ENCODE data around the gene PLK2. TPM values are rescaled to one million over a fixed set of nuclear protein-coding genes. Genes with fewer than 3 reads are reported as not detected.

Gene PLK2
- total RNA-seq, 1 experiment from 2014 or later, result 137 TPM

DNA sequence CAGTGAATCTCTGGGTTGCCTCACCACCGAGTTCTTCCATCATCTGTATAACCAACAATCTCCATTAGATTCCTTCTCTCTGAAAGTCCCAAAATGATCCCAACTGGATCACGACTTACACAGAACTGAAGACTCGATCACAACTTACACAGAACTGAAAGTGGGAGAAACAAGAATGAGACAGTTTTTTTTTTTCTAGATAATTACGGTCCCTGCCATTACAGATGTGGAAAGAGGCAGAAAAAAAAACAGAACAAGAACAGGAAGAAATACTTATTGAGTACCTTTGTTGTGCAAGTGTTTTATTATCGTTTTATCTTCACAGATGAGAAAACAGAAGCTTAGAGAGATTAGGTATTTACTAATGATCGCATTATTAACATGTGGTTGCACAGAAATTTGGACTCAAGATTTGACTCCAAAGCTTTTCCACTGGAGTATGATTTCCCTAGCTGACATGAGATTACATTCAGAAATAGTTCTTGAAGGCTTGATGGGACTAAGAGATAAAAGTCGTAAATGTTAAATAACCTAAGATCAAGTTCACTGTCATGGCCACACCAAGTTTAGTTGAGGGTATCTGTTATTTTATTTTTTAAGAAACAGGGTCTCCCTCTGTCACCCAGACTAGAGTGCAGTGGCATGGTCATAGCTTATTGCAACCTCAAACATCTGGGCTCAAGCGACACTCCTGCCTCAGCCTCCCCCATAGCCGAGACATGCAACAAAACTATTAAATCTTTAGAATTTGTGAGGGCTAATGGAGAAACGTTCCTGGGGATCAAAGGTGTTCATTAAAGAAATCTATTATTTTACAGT, 8.9 kb downstream of the PLK2 start:
- no peak for DNase-seq (ENCODE audit: low read depth)

DNA sequence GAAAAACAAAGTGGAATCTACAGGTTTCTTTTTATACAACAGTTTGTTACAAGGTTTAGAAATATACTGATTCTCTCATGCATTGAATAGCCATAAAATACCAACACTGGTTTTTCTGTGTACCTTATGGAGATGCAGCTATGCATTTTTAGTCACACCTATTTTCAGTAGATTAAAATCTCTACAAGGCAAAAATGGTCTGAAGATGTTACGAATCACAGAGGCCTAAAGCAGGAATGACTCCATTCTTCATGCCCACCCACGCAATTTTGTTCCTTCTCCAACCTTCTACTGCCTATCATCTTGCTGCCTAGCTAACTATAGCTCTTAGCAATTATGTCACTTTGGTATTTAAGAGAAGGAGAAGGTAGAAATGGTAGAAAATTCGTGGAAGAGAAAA, 9.9 kb downstream of the PLK2 start:
- DNase-seq (ENCODE audit: low read depth), result no peak

DNA sequence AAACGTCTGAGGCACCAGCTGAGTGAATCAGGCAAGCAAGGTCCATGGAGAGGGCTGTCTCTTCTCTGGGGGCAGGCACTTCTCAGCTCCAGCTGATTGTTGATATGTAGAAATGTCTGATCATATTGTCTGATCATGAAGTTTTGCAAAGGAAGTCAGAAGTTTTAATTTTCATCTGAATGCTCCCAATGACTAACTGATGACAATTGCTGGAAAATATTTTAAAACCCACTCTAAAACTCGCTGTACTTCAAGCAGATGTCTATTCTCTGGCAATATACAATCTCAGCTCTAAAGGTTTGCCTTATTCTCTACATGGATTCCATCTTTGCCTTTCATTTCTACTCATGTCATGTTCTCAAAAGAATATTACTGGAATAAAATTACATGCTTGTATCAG, 12.7 kb downstream of the PLK2 start:
- DNase-seq (ENCODE audit: low read depth), result no peak

- no peak for DNase-seq (ENCODE audit: low read depth)
Observed at GRCh38 chr5:58446024-58446423, 13.9 kb downstream of the PLK2 start.

DNA sequence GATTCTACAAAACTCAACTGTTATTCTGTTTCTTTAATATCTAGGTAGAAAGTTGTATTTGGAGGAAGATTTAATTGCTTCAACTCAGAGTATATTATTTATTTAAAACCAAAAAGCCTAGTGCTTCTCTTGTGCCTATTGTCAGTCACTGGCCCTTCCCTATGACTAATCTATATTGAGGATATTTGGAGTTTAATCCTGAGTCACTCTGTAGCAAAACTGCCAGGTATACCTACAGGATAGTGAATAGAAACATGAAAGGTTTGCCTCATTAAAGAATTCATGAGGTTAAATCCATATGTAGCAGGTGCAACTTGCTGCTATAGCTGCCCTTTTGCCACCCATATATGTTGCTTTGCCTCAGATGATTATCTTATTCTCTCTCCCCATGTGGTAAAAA, 15.1 kb downstream of the PLK2 start:
- no peak for DNase-seq (ENCODE audit: low read depth)

DNA sequence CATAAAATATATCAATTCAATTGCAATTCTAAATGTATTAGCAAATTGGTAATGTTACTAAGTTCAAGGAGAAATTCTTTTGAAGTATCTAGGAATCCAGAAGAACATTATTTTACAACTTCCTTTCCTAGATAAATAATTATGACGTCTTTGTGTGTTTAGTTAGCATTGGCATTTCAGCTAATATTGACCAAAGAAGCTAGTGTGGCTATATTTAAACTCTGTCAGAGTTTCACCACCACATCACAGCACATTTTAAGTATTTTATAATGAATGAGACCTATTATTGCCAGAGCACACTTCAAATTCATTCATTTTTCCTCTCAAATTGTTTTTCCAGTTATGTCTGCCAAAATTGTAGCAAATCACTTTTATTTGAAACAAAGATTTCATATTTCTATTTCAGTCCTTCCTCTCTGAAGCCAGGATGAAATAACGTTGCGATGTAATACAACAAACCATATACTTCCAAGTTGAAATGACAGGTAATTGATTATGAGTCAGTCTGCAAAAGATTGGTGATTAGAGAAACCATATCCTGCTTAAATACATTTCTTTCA, 18.9 kb downstream of the PLK2 start:
- DNase-seq (ENCODE audit: low read depth), result no peak

- DNase-seq (ENCODE audit: low read depth), result no peak
Observed at GRCh38 chr5:58439094-58439644, 20.7 kb downstream of the PLK2 start.

- no peak for DNase-seq (ENCODE audit: low read depth)
Observed at GRCh38 chr5:58437661-58438060, 22.2 kb downstream of the PLK2 start.

DNA sequence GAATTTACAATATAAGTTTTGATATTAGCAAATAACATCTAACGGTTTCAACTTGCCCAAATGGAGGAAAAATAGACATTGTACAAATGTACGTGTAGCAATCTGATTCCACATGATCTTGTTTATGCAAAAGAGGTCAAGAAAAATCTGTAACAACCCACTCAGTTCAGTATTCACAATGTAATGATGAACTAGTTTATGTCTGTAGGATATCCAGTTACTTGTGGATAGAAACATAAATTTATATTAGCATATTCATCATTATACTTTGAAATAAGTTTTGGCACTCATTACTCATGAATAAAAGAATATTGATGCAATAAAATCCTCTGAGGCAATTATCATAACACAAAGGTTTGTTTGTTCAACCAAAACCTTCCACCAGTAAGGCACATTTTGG, 28.1 kb downstream of the PLK2 start:
- no peak for DNase-seq (ENCODE audit: low read depth)

DNA sequence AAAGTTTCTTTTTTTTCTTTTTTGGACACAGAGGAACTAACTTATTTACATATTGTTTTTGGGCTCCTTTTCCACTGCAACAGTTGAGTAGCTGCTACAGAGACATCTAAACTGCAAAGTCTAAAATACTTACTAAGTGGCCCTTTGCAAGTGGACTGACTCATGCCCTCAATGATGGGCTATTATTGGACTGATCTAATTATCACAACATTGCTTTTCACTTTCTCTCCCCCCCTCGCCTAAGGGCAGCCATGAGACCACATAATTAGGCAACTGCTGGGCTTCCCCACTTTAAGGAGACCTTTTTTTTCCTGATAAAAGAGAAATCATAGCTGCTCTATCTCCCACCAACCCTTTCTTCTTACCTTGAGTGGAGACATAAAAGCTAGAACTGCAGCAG, 47.0 kb downstream of the PLK2 start:
- DNase-seq (ENCODE audit: low read depth), result peak; percentile 51

DNA sequence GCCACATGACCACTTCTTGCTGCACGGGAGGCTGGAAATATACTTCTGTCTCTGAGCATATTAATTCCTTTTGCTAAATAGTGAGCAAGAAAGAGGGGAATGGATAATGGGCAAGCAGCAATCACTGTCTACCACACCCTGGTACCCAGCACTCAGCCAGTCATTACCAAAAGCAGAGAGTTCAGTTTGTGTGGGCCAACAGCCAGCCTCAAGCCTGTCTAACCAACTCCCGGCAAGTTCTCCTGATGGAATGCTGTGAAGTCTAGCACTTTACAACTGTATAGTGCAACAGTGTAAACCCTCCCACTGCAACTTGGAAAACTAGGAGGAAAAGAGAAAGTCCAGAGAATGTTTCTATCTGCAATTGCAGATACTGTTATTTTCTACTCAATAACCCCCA, 47.8 kb downstream of the PLK2 start:
- no peak for DNase-seq (ENCODE audit: low read depth)

DNA sequence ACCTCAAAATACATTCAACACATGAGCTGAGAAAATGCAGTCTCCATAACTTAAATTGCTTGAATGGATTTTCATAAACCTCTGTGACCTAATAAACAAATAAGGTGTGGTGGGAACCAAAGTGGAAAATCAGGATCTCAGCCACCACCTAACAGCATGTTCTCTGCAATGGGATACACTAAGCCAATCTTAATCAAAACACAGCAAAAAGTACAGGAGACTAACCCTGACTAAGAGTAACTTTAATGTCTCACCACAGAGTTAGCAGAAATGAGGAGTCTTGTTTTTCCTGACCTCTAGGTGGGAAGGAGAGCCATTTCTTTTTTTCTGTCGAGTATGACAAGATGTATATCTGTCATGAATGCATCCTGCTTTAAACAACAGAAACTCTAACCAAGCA, 48.5 kb downstream of the PLK2 start:
- no peak for DNase-seq (ENCODE audit: low read depth)

DNA sequence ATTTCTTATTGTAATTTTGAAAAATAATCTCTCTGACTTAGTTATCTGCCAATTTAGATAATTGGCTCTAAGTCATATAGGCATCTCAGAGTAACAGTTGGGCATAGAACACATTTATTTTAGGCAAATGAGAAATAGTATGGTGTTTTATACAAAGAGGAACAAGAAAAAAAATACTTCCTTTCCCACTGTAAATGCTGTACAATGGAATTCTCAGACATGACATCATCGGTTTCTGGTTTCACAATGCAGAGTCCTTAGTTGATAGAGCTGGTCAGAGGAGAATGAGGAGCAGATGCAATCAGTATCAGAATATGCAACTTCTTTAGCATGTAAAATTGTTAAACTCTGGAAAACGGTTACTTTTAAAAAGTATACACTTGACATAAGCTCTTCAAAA, 49.4 kb downstream of the PLK2 start:
- peak; percentile 62 for DNase-seq (ENCODE audit: low read depth)

- DNase-seq (ENCODE audit: low read depth), result peak; percentile 63
Observed at GRCh38 chr5:58407042-58407719, 52.7 kb downstream of the PLK2 start.

- no peak for DNase-seq (ENCODE audit: low read depth)
Observed at GRCh38 chr5:58406394-58406793, 53.5 kb downstream of the PLK2 start.

DNA sequence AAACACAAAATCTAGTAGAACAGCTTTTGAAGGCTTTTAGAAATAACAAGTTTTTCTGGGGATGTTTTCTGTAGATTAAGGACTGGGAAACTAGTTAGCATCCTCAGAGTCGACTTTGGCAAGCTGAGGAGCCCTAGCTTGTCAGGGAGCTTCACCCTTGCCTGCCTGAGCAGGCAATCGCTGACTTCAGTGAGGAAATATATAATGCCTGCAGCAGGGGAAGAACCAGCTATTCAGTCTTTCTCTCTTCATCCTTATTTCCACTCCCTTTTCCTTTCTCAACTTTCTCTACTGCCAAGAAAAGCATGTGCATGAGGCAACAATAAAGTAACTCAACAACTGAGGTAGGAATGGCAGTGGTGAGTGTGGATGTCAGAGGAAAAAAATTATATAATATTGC, 54.7 kb downstream of the PLK2 start:
- DNase-seq (ENCODE audit: low read depth), result no peak

DNA sequence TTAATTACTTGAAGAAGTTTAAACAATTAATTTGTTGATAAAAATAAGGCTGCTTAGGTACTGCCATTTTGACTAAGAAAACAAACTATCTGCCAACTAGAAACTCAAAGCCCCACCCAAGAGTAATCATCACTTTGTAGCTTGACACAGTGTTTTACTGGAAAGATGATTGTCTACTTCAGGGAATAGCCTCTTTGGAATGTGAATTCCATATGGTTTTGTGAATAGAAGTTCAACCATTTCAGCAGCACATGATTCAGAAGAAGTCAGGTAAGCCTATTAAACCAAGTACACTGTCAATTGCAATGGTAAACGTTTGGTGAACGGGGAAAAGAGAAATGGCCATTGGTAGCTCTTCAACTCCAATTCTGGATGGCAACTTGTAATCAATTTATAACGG, 55.2 kb downstream of the PLK2 start:
- no peak for DNase-seq (ENCODE audit: low read depth)

Other genes starting within 250 kb of the PLK2 start
- not detected in 2 replicates for gene GAPT, start 31.3 kb upstream of the PLK2 start, total RNA-seq (2014; rRNA removed; shearing (Covaris generic))
- not detected in 2 replicates for gene RAB3C, start 123.0 kb upstream of the PLK2 start, total RNA-seq (2014; rRNA removed; shearing (Covaris generic))